Spleen (tissue), 7 donors: ENCODE results near the gene TPD52L2.

ENCODE experiments used
- POLR2AphosphoS5 ChIP-seq, 3 donors: sonication (generic); formaldehyde crosslinking; IDR thresholded peaks; one replicate each; pipeline ENCODE4 v1.5.1; 2017; ENCODE audit warnings: antibody characterized with exemption in 3 of 3
- TF ChIP-seq, protein P1 (sequence below), 11 experiments: fragments of 200-600 bp in 7 of 11; fragments of 450-650 bp in 4 of 11; sonication (generic) in 4 of 11; IDR thresholded peaks in 8 of 11; conservative IDR thresholded peaks in 3 of 11; 1 replicate in 7 of 11; 2 replicates in 4 of 11; pipeline versions ENCODE4 v1.4.0 to v1.8.0; 2016 to 2021; ENCODE audit warnings: antibody characterized with exemption in 11 of 11, inconsistent platforms in 4 of 11, mild to moderate bottlenecking in 1 of 11
- donor health status: DM: no; HTN: no; CAD: no; lungs with moderate emphysema.
- donor health status: DM: no; HTN: no; CAD: no.
- donor health status: DM: no; HTN: no; CAD: no.

DNA sequence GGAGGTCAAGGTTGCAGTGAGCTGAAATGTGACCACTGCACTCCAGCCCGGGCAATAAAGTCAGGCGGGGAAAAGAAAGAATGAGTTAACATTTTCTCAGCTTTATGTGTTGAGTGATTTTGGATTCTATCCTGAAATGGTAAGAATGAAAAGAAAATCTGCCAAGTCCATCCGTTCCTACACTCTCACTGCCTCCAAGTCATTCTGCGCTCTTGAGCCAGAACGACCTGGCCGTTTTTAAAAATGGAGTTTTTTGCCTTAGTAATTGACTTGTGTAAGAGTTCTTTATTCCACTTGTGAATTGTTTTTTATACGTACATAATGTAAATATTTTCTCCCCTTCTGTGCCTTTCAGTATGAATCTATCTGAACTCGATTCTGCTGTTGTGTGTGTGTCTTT, 58.6 kb downstream of the TPD52L2 start:
- no peak for TF ChIP-seq POLR2AphosphoS5 (IDR thresholded peaks at IDR 0.05)
- TF ChIP-seq, protein P1, sequence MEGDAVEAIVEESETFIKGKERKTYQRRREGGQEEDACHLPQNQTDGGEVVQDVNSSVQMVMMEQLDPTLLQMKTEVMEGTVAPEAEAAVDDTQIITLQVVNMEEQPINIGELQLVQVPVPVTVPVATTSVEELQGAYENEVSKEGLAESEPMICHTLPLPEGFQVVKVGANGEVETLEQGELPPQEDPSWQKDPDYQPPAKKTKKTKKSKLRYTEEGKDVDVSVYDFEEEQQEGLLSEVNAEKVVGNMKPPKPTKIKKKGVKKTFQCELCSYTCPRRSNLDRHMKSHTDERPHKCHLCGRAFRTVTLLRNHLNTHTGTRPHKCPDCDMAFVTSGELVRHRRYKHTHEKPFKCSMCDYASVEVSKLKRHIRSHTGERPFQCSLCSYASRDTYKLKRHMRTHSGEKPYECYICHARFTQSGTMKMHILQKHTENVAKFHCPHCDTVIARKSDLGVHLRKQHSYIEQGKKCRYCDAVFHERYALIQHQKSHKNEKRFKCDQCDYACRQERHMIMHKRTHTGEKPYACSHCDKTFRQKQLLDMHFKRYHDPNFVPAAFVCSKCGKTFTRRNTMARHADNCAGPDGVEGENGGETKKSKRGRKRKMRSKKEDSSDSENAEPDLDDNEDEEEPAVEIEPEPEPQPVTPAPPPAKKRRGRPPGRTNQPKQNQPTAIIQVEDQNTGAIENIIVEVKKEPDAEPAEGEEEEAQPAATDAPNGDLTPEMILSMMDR (IDR thresholded peaks at IDR 0.05 in 8 of 11, conservative IDR thresholded peaks at IDR 0.05 in 3 of 11): no peak
